Neural crest cell (in vitro differentiated cells): ENCODE data around the gene GBF1. TPM values are rescaled to one million over a fixed set of nuclear protein-coding genes. Genes with fewer than 3 reads are reported as not detected.

Experiments
- DNase-seq: peaks from one replicate; pipeline ENCODE4 v3.0.0; 2021; ENCODE audit warnings: low read depth, mixed read lengths, low spot score
- H3K27ac Mint-ChIP-seq: one replicate; pipeline ENCODE4 v1.8.0; 2021; ENCODE audit warnings: mild to moderate bottlenecking, mixed read lengths; ENCODE audit not compliant: unreplicated experiment
- H3K27me3 Mint-ChIP-seq: 2 replicates; pipeline ENCODE4 v1.8.0; 2021; ENCODE audit warnings: low read depth, mild to moderate bottlenecking, mixed read lengths
- H3K36me3 Mint-ChIP-seq: 2 replicates; pipeline ENCODE4 v1.8.0; 2021; ENCODE audit warnings: low read depth, mild to moderate bottlenecking, mixed read lengths
- H3K4me1 Mint-ChIP-seq: 2 replicates; pipeline ENCODE4 v1.8.0; 2021; ENCODE audit warnings: mixed read lengths
- H3K4me3 Mint-ChIP-seq: one replicate; pipeline ENCODE4 v1.8.0; 2021; ENCODE audit warnings: mild to moderate bottlenecking, mixed read lengths
- H3K9me3 Mint-ChIP-seq: 2 replicates; pipeline ENCODE4 v1.8.0; 2021; ENCODE audit warnings: mixed read lengths
- total RNA-seq: library from RNA; stranded (reverse); gene quantifications from 2 replicates; pipeline ENCODE4 v1.2.1, GENCODE V29; 2021
- TF ChIP-seq, protein P1 (sequence below): fragments of 200-600 bp; sonication (generic); conservative IDR thresholded peaks from 2 replicates; pipeline ENCODE4 v1.5.0; 2021; ENCODE audit warnings: antibody characterized with exemption, mild to moderate bottlenecking

Gene GBF1
- total RNA-seq, 1 donor from 2014 or later = 43.2 TPM

DNA sequence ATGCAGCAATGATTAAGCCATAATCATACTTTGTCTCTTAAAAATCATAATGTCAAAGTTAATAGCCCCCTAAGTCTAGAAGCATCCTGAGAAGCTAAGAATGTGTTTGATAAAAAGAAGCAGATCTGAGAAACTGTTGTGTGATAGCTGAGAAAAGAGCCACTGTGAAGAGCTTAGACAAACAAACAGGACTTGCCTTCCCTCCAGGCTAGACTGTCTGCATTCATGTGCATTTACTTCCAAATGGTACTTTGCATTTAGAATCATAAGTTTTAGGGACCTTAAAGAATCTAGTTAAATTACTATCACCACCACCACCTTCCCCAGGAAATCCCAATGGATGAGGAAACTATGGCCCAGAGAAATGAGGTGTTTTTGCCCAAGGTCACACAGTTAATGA, 87.4 kb downstream of the GBF1 start:
- H3K9me3 Mint-ChIP-seq = no peaks in the 10 kb centered on the region

DNA sequence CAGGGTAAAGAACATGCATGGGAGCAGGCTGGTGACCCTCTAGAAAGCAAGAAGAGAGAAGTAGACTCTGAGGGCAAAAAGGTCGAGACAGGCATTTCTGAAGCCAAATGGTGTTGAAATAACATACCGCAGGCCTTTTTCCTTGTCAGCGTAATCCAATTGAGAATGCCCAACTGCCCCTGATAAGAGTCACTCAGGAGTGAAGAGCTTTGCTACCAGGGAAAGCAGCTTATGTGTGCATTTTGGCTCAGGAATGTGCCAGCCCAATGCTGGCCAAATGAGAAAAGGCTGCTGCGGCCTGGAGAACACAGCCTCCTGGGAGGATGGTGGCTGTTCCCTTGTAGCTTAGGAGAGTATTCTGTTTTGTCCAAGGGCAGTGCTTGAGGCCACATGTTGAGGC, 88.8 kb downstream of the GBF1 start:
- no peak for DNase-seq
- Mint-ChIP-seq H3K4me1 (peaks cover 16% of the 10 kb centered on the region), H3K36me3 (peaks cover 8% of the 10 kb centered on the region), H3K27ac (no peak overlapping the region), H3K4me3 (no peak overlapping the region), H3K9me3 (no peaks in the 10 kb centered on the region), H3K27me3 (no peaks in the 10 kb centered on the region)
- TF ChIP-seq, protein P1, sequence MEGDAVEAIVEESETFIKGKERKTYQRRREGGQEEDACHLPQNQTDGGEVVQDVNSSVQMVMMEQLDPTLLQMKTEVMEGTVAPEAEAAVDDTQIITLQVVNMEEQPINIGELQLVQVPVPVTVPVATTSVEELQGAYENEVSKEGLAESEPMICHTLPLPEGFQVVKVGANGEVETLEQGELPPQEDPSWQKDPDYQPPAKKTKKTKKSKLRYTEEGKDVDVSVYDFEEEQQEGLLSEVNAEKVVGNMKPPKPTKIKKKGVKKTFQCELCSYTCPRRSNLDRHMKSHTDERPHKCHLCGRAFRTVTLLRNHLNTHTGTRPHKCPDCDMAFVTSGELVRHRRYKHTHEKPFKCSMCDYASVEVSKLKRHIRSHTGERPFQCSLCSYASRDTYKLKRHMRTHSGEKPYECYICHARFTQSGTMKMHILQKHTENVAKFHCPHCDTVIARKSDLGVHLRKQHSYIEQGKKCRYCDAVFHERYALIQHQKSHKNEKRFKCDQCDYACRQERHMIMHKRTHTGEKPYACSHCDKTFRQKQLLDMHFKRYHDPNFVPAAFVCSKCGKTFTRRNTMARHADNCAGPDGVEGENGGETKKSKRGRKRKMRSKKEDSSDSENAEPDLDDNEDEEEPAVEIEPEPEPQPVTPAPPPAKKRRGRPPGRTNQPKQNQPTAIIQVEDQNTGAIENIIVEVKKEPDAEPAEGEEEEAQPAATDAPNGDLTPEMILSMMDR = no peak

More for the DNA sequence above, 87.4 kb downstream of the GBF1 start:
- Mint-ChIP-seq H3K4me1 (peaks cover 25% of the 10 kb centered on the region), H3K36me3 (peaks cover 8% of the 10 kb centered on the region), H3K4me3 (no peak overlapping the region), H3K27me3 (no peaks in the 10 kb centered on the region), H3K27ac (no peak overlapping the region)
- TF ChIP-seq, protein P1 = no peak
- no peak for DNase-seq

DNA sequence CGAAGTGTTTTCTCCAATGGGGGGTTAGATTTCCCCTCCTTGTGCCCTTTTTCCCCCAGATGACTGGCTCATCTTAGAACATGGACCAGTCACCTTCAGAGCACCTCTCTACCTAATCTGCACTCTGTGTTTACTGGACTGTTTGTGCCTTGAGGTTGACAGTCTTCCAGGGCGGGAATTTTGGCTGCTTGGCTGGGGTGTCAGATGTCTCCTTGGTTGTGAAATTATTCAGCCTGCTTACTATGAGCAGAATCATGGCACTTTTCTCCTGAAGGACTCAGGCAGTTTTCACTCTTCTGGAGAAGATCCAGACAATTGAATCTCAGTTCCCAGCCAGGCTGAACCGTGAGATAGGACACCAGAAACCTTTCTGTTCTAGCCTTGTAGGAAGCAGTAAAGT, 89.9 kb downstream of the GBF1 start:
- TF ChIP-seq, protein P1 = no peak

DNA sequence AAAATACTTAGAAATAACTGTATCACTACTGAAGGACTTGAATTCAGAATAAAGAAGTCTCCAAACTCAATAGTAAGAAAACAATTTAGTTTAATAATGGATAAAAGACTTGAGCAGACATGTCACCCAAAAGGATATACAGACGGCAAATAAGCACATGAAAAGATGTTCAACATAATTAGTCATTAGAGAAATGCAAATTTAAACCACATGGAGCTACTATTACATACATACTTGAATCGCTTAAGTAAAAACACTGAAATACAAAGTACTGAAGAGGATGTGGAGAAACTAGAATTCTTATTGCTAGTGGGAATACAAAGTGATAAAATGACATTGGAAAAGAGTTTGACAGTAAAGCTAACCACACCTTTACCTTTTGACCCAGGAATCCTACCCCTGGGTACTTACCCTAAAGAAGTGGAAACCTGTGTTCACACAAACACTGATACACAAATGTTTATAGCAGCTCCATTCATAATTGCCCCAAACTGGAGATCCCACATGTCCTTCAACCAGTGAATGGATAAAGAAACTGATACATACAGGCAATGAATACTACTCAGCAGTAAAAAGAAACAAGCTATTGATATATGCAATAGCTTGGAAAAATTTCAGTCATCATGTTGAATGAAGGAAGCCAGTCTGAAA, 95.8 kb downstream of the GBF1 start:
- H3K27ac Mint-ChIP-seq = no peak overlapping the region
- H3K4me3 Mint-ChIP-seq = no peak overlapping the region
- H3K27me3 Mint-ChIP-seq = no peaks in the 10 kb centered on the region
- no peaks in the 10 kb centered on the region for H3K36me3 Mint-ChIP-seq
- no peak for DNase-seq
- H3K9me3 Mint-ChIP-seq = no peaks in the 10 kb centered on the region
- H3K4me1 Mint-ChIP-seq = peaks cover 9% of the 10 kb centered on the region
- TF ChIP-seq, protein P1 = no peak

More for the DNA sequence above, 89.9 kb downstream of the GBF1 start:
- no peaks in the 10 kb centered on the region for H3K9me3 Mint-ChIP-seq
- H3K4me1 Mint-ChIP-seq = peaks cover 14% of the 10 kb centered on the region
- peaks cover 8% of the 10 kb centered on the region for H3K36me3 Mint-ChIP-seq
- no peak overlapping the region for H3K27ac Mint-ChIP-seq
- no peaks in the 10 kb centered on the region for H3K27me3 Mint-ChIP-seq
- no peak overlapping the region for H3K4me3 Mint-ChIP-seq
- DNase-seq = no peak

DNA sequence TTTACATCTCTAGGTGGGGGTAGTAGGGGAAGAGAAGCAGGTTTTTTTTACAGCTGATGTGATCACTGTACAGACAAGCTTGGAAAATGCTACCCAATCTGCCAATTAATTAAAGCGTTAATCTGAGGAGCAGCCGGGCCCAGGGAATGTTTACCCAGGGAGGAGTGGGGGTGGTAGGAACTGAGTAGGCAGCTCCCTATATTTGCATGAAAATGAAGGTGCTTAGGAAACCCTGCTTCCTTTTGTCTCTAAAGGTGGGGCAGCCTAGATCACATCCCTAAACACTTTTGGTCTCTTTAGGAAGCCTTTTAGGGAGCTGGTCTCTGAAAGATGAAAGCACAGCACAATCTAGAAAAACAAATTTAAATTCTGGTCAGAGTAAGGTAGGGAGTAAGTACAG, 97.1 kb downstream of the GBF1 start:
- Mint-ChIP-seq H3K27ac (no peak overlapping the region), H3K27me3 (no peaks in the 10 kb centered on the region)
- TF ChIP-seq, protein P1 = no peak

More for the DNA sequence above, 97.1 kb downstream of the GBF1 start:
- Mint-ChIP-seq H3K4me1 (peaks cover 9% of the 10 kb centered on the region), H3K36me3 (no peaks in the 10 kb centered on the region), H3K4me3 (no peak overlapping the region), H3K9me3 (no peaks in the 10 kb centered on the region)
- no peak for DNase-seq
